Progenitor cell of endocrine pancreas (in vitro differentiated cells): ENCODE results near the gene CPO. TPM values are rescaled to one million over a fixed set of nuclear protein-coding genes. Genes with fewer than 3 reads are reported as not detected.

Source experiments
- DNase-seq: peaks from one replicate; pipeline ENCODE4 v3.0.0; 2021; ENCODE audit warnings: low spot score; ENCODE audit not compliant: unreplicated experiment
- H3K27ac Mint-ChIP-seq: 2 replicates; pipeline ENCODE4 v1.8.0; 2021; ENCODE audit warnings: mild to moderate bottlenecking, moderate library complexity, mixed read lengths
- H3K27me3 Mint-ChIP-seq: 2 replicates; pipeline ENCODE4 v1.8.0; 2021; ENCODE audit warnings: mixed read lengths
- H3K36me3 Mint-ChIP-seq: 2 replicates; pipeline ENCODE4 v1.8.0; 2022; ENCODE audit warnings: mixed read lengths; ENCODE audit not compliant: insufficient read depth
- H3K4me1 Mint-ChIP-seq: 2 replicates; pipeline ENCODE4 v1.8.0; 2021; ENCODE audit warnings: low read depth, mixed read lengths
- H3K4me3 Mint-ChIP-seq: 2 replicates; pipeline ENCODE4 v1.8.0; 2021; ENCODE audit warnings: low read depth, mild to moderate bottlenecking, moderate library complexity, mixed read lengths
- H3K9me3 Mint-ChIP-seq: 2 replicates; pipeline ENCODE4 v1.8.0; 2021; ENCODE audit warnings: low read depth, mixed read lengths
- total RNA-seq: library from RNA; stranded (reverse); gene quantifications from 2 replicates; pipeline ENCODE4 v1.2.1, GENCODE V29; 2021
- TF ChIP-seq, protein P1 (sequence below): fragments of 200-600 bp; sonication (generic); IDR thresholded peaks from one replicate; pipeline ENCODE4 v1.5.0; 2021; ENCODE audit warnings: antibody characterized with exemption, mild to moderate bottlenecking; ENCODE audit not compliant: unreplicated experiment

The CPO gene
- total RNA-seq, 1 donor from 2014 or later: 0.24 TPM

DNA sequence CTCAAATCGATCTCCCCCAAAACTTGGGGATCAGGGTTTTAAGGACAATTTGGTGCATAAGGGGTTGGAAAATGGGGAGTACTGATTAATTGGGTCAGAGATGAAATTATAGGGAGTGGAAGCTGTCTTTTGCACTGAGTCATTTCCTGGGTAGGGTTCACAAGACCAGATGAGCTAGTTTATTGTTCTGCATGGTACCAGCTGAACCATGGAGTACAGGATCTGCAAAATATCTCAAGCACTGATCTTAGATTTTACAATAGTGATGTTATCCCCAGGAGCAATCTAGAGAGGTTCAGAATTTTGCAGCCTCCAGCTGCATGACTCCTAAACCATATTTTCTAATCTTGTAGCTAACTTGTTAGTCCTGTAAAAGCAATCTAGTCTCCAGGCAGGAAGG, 73.1 kb downstream of the CPO start:
- no peak overlapping the region for H3K27ac Mint-ChIP-seq

DNA sequence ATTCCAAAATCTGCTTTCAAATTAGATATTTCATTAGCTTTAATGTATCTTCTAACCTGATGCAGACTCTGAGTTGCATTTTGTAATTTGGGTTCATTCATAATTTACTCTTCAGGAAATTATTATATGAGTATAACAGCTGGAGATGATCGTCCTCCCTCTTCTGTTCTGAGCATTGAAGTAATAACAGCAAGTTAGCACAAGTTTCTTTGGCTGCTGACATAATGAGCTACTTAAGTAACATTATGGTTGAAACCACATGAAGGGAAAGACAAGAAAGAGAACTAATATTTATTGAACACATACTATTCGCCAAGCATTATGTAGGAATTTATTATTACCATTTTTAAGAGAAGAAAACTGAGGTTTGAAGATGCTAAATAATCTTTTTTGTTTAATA, 75.1 kb downstream of the CPO start:
- Mint-ChIP-seq H3K9me3 (peaks cover 9% of the 10 kb centered on the region), H3K27ac (no peak overlapping the region), H3K4me1 (peaks cover 3% of the 10 kb centered on the region), H3K36me3 (no peaks in the 10 kb centered on the region), H3K27me3 (no peaks in the 10 kb centered on the region), H3K4me3 (no peak overlapping the region)
- TF ChIP-seq, protein P1, sequence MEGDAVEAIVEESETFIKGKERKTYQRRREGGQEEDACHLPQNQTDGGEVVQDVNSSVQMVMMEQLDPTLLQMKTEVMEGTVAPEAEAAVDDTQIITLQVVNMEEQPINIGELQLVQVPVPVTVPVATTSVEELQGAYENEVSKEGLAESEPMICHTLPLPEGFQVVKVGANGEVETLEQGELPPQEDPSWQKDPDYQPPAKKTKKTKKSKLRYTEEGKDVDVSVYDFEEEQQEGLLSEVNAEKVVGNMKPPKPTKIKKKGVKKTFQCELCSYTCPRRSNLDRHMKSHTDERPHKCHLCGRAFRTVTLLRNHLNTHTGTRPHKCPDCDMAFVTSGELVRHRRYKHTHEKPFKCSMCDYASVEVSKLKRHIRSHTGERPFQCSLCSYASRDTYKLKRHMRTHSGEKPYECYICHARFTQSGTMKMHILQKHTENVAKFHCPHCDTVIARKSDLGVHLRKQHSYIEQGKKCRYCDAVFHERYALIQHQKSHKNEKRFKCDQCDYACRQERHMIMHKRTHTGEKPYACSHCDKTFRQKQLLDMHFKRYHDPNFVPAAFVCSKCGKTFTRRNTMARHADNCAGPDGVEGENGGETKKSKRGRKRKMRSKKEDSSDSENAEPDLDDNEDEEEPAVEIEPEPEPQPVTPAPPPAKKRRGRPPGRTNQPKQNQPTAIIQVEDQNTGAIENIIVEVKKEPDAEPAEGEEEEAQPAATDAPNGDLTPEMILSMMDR: no peak
- DNase-seq: no peak

More for the DNA sequence above, 73.1 kb downstream of the CPO start:
- no peak for DNase-seq
- Mint-ChIP-seq H3K4me1 (peaks cover 3% of the 10 kb centered on the region), H3K36me3 (no peaks in the 10 kb centered on the region), H3K4me3 (no peak overlapping the region), H3K9me3 (no peaks in the 10 kb centered on the region), H3K27me3 (no peaks in the 10 kb centered on the region)
- TF ChIP-seq, protein P1: no peak

DNA sequence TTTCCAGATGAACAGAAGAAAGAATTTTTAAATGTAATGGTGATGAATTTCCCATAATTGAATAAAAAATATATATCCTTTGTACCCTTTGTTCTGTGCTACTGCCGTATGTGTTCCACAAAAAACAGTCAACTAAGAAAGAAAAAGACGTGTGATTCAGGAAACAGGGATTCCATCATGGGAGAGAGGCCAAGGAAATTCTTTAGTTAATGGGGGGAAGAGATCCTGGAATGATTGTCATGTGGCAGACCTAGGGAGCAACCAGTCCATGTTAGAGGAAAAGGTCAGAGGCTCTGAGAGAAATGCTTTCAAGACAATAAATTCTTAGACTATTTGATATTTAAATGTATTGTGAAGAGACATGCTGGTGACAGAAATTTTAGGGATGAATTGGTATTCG, 76.6 kb downstream of the CPO start:
- Mint-ChIP-seq H3K9me3 (peaks cover 9% of the 10 kb centered on the region), H3K27ac (no peak overlapping the region), H3K4me3 (no peak overlapping the region), H3K27me3 (no peaks in the 10 kb centered on the region), H3K4me1 (no peaks in the 10 kb centered on the region), H3K36me3 (no peaks in the 10 kb centered on the region)
- no peak for DNase-seq
- TF ChIP-seq, protein P1: no peak

Other genes with a start within 250 kb of the CPO start
- gene DYTN, start 221.1 kb upstream of the CPO start, total RNA-seq: not detected in 2 replicates
- gene MDH1B, start 174.2 kb upstream of the CPO start, total RNA-seq: 2.8 and 3.0 TPM in 2 replicates
- 28.3 and 28.6 TPM in 2 replicates for gene FASTKD2, start 173.9 kb upstream of the CPO start, total RNA-seq
- gene KLF7, start 226.4 kb downstream of the CPO start, total RNA-seq: 26.6 and 27.1 TPM in 2 replicates